GM12873 (cell line): ENCODE results near the gene SIM1.

Experiments used
- CTCF ChIP-seq: IDR thresholded peaks from 2 replicates; pipeline ENCODE4 v1.5.1; 2012; ENCODE audit warnings: low read depth, mild to moderate bottlenecking, moderate library complexity, low read length, control low read depth; ENCODE audit not compliant: insufficient read depth; ENCODE audit errors: missing control alignments

SIM1 gene

GRCh38 chr6:100493206-100493888, 28.6 kb upstream of the SIM1 start:
- TF ChIP-seq CTCF: no peak

GRCh38 chr6:100491952-100492670, 27.4 kb upstream of the SIM1 start:
- TF ChIP-seq CTCF: no peak

- TF ChIP-seq CTCF: no peak
These were observed 25.3 kb upstream of the SIM1 start for GRCh38 chr6:100490065-100490464.

GRCh38 chr6:100488244-100488643, 23.5 kb upstream of the SIM1 start:
- no peak for TF ChIP-seq CTCF

GRCh38 chr6:100487638-100488037, 22.9 kb upstream of the SIM1 start:
- no peak for TF ChIP-seq CTCF

- no peak for TF ChIP-seq CTCF
These were observed 20.5 kb upstream of the SIM1 start for GRCh38 chr6:100485268-100485667.

GRCh38 chr6:100484474-100484873, 19.8 kb upstream of the SIM1 start:
- no peak for TF ChIP-seq CTCF
